Endodermal cell (in vitro differentiated cells): Measurements from ENCODE around the gene IL18RAP. TPM values are rescaled to one million over a fixed set of nuclear protein-coding genes. Genes with fewer than 3 reads are reported as not detected.

ENCODE experiments used
- DNase-seq: peaks from one replicate; pipeline ENCODE4 v3.0.0-alpha.2; 2017
- H3K27ac ChIP-seq: 2 replicates; pipeline ENCODE4 v1.5.1; 2013; ENCODE audit warnings: mild to moderate bottlenecking, low read depth, low read length, moderate library complexity
- H3K27me3 ChIP-seq: 2 replicates; pipeline ENCODE4 v1.6.1; 2013; ENCODE audit warnings: mild to moderate bottlenecking, low read length, moderate library complexity; ENCODE audit not compliant: insufficient read depth, control insufficient read depth, poor library complexity, severe bottlenecking
- H3K36me3 ChIP-seq: 2 replicates; pipeline ENCODE4 v1.7.0; 2013; ENCODE audit warnings: mild to moderate bottlenecking, low read length, moderate library complexity; ENCODE audit not compliant: control insufficient read depth, insufficient read depth
- H3K4me1 ChIP-seq: one replicate; pipeline ENCODE4 v1.7.0; 2013; ENCODE audit warnings: low read length; ENCODE audit not compliant: control insufficient read depth, insufficient read depth
- H3K4me3 ChIP-seq: 2 replicates; pipeline ENCODE4 v1.5.1; 2013; ENCODE audit warnings: mild to moderate bottlenecking, low read length, moderate library complexity
- H3K9ac ChIP-seq: 2 replicates; pipeline ENCODE4 v1.6.1; 2013; ENCODE audit warnings: mild to moderate bottlenecking, low read length, moderate library complexity; ENCODE audit not compliant: poor library complexity, severe bottlenecking; ENCODE audit errors: extremely low read depth
- H3K9me3 ChIP-seq: 2 replicates; pipeline ENCODE4 v1.6.1; 2013; ENCODE audit warnings: mild to moderate bottlenecking, low read length, moderate library complexity; ENCODE audit not compliant: control insufficient read depth
- H3K27ac Mint-ChIP-seq: 2 replicates; pipeline ENCODE4 v1.8.0; 2020; ENCODE audit warnings: mixed read lengths
- H3K27me3 Mint-ChIP-seq: 2 replicates; pipeline ENCODE4 v1.8.0; 2021; ENCODE audit warnings: mild to moderate bottlenecking, mixed read lengths; ENCODE audit not compliant: insufficient read depth
- H3K36me3 Mint-ChIP-seq: 2 replicates; pipeline ENCODE4 v1.8.0; 2020; ENCODE audit warnings: low read depth, mixed read lengths
- H3K4me1 Mint-ChIP-seq: 2 replicates; pipeline ENCODE4 v1.8.0; 2020; ENCODE audit warnings: mixed read lengths
- H3K4me3 Mint-ChIP-seq: 2 replicates; pipeline ENCODE4 v1.8.0; 2020; ENCODE audit warnings: mild to moderate bottlenecking, moderate library complexity, mixed read lengths
- H3K9me3 Mint-ChIP-seq: 2 replicates; pipeline ENCODE4 v1.8.0; 2020; ENCODE audit warnings: mild to moderate bottlenecking, mixed read lengths
- WGBS, 2 experiments: methylation state at CpG; one replicate each; pipeline versions ENCODE4 v1.1.5 to v1.1.7; 2013; ENCODE audit warnings: missing lambda C conversion rate in 2 of 2, mixed read lengths in 1 of 2; ENCODE audit not compliant: insufficient coverage in 1 of 2, insufficient read length in 1 of 2; 5-methylcytosine and 5-hydroxymethylcytosine counted together
- total RNA-seq, 2 donors: library from RNA; stranded (reverse); fragmentation: NEBNext Ultra II Directional in 1 of 2; extraction: Animal tissue kit (Norgen Biotek cat#: 25700) in 1 of 2; gene quantifications; 2 replicates in 1 of 2; 3 replicates in 1 of 2; pipeline ENCODE4 v1.2.1, GENCODE V29; 2021
- TF ChIP-seq, protein P1 (sequence below): fragments of 200-600 bp; sonication (generic); conservative IDR thresholded peaks from 2 replicates; pipeline ENCODE4 v1.5.0; 2021; ENCODE audit warnings: antibody characterized with exemption, mild to moderate bottlenecking

Gene IL18RAP
- total RNA-seq, 2 donors from 2014 or later: 0.11 TPM; not detected in 1

GRCh38 chr2:102485147-102485785 lies 62.3 kb downstream of the IL18RAP start:
- H3K36me3 ChIP-seq: no peaks in the 10 kb centered on the region
- Mint-ChIP-seq H3K36me3 (no peaks in the 10 kb centered on the region), H3K4me1 (peaks cover 3% of the 10 kb centered on the region), H3K27me3 (no peaks in the 10 kb centered on the region), H3K4me3 (no peak overlapping the region), H3K27ac (no peak overlapping the region), H3K9me3 (no peaks in the 10 kb centered on the region)
- H3K9me3 ChIP-seq: no peaks in the 10 kb centered on the region
- H3K27ac ChIP-seq: no peak overlapping the region
- H3K9ac ChIP-seq: no peak overlapping the region
- TF ChIP-seq, protein P1, sequence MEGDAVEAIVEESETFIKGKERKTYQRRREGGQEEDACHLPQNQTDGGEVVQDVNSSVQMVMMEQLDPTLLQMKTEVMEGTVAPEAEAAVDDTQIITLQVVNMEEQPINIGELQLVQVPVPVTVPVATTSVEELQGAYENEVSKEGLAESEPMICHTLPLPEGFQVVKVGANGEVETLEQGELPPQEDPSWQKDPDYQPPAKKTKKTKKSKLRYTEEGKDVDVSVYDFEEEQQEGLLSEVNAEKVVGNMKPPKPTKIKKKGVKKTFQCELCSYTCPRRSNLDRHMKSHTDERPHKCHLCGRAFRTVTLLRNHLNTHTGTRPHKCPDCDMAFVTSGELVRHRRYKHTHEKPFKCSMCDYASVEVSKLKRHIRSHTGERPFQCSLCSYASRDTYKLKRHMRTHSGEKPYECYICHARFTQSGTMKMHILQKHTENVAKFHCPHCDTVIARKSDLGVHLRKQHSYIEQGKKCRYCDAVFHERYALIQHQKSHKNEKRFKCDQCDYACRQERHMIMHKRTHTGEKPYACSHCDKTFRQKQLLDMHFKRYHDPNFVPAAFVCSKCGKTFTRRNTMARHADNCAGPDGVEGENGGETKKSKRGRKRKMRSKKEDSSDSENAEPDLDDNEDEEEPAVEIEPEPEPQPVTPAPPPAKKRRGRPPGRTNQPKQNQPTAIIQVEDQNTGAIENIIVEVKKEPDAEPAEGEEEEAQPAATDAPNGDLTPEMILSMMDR: no peak
- WGBS, 2 experiments: 87 to 90% methylated on average over 3 to 5 of the region's 5 CpGs
- DNase-seq: no peak
- H3K27me3 ChIP-seq: no peaks in the 10 kb centered on the region
- no peaks in the 10 kb centered on the region for H3K4me1 ChIP-seq
- no peak overlapping the region for H3K4me3 ChIP-seq

GRCh38 chr2:102486941-102487702 lies 64.2 kb downstream of the IL18RAP start:
- Histone ChIP-seq H3K9me3 (no peaks in the 10 kb centered on the region), H3K9ac (no peak overlapping the region), H3K4me1 (no peaks in the 10 kb centered on the region), H3K27me3 (no peaks in the 10 kb centered on the region), H3K27ac (no peak overlapping the region), H3K36me3 (no peaks in the 10 kb centered on the region), H3K4me3 (no peak overlapping the region)
- Mint-ChIP-seq H3K9me3 (peaks cover 5% of the 10 kb centered on the region), H3K27ac (no peak overlapping the region), H3K27me3 (no peaks in the 10 kb centered on the region), H3K4me1 (peaks cover 3% of the 10 kb centered on the region), H3K4me3 (no peak overlapping the region), H3K36me3 (no peaks in the 10 kb centered on the region)
- TF ChIP-seq, protein P1: no peak
- DNase-seq: no peak
- WGBS, 2 experiments: 93% methylated on average over 1 of the region's 1 CpG; no CpG with 5 or more reads in 1 of the 2 experiments

DNA sequence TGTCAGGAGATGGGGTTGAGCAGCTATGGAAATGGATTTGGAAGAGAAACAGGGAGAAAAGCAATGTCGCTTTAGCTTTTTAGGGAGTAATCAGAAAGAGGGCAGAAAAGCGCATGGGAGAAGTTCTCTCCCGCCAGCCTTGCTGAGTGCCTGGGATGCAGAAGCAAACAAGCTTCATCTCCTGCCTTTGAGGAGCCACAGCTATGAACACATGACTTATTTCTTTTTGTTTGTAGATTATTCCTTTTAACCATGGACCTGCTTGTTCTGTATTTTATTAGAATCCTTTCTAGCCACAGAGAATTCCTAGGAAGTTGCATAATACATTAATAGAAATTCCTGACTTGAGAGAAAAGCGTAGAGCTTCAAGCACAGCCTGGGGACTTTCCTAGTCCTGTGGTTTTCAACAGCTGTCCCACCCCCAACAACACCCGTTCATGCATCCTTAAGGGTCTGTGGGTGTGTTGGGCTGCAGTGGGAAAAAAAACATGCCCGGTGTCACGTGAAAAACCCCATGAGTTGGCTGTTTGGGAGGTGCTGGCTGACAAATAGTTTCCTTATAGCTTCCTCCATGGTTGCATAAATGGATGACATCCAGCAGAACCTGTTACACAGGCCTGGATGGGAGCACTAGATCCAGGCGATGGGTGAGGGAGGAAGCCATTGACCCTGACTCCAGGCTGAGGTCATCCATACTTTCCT lies 65.0 kb downstream of the IL18RAP start:
- TF ChIP-seq, protein P1: no peak
- Mint-ChIP-seq H3K27me3 (no peaks in the 10 kb centered on the region), H3K4me1 (peaks cover 3% of the 10 kb centered on the region), H3K27ac (no peak overlapping the region), H3K9me3 (peaks cover 5% of the 10 kb centered on the region), H3K36me3 (no peaks in the 10 kb centered on the region), H3K4me3 (no peak overlapping the region)
- H3K4me1 ChIP-seq: no peaks in the 10 kb centered on the region
- DNase-seq: no peak
- H3K9me3 ChIP-seq: no peaks in the 10 kb centered on the region
- H3K27me3 ChIP-seq: no peaks in the 10 kb centered on the region
- 76 to 82% methylated on average over 4 to 8 of the region's 8 CpGs for WGBS, 2 experiments
- H3K36me3 ChIP-seq: no peaks in the 10 kb centered on the region
- no peak overlapping the region for H3K9ac ChIP-seq
- H3K4me3 ChIP-seq: no peak overlapping the region
- H3K27ac ChIP-seq: no peak overlapping the region
